Occipital lobe (tissue), 2 donors: ENCODE measurements around the gene ARGLU1. TPM values are rescaled to one million over a fixed set of nuclear protein-coding genes. Genes with fewer than 3 reads are reported as not detected.

Experiments used
- DNase-seq: peaks from one replicate; lab custom pipeline; 2025; lab: John Stamatoyannopoulos, UW
- total RNA-seq: library from RNA; depleted of rRNA; stranded (reverse); fragments of >200 nt; gene quantifications from one replicate; pipeline ENCODE4 v1.2.3, GENCODE V29; 2014

ARGLU1 gene
- total RNA-seq, 1 donor from 2014 or later = 160 TPM

DNA sequence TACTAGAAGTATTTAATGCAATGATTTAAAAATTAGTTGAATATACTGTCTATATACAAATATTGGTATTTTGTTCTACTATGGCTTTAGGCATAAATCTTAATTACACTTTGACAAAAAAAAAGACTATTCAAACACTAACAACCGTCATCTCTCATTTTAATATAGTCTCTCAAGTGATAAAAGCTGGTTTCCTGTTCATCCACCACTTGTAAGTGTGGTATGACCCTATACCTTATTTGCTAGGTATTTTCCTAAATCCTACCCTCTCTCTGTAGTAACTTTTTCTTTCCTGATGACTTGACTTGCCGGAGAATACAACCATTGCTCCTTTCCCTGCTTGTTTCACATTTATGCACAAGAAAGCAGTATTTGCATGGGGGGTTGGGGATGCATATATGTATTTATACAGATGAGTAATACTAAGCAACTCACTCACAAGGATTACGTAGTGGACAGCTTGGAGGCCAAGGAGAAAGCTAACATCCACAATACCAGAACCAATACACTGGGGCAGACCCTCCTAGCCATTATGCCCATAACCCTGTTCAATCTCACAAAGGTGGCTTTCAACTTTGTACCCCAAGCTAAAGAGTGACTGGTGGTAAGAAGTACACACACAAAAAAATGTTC, 19.8 kb downstream of the ARGLU1 start:
- DNase-seq = no peak

GRCh38 chr13:106541826-106542225, 26.1 kb downstream of the ARGLU1 start:
- no peak for DNase-seq

DNA sequence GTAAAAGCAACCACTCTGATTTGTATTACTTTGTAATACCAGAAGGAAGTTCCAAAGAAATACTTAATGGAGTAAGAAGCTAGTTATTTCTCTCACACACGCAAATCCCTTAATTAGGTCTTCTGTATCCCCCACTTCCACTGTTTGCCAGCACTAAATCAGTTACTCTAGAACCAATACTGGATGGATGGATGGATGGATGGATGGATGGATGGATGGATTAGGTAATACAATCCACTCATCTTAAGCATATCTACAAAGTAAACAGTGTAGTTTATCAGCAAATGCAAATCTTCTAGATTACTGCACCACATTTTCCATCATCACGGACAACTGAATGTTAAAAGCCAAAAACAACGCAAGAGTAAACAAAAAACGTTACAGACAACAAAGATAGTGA, 27.3 kb downstream of the ARGLU1 start:
- DNase-seq = no peak

- DNase-seq = no peak
These were observed 30.4 kb downstream of the ARGLU1 start for GRCh38 chr13:106537521-106537920.

- peak; percentile 82 for DNase-seq
These were observed 31.5 kb downstream of the ARGLU1 start for GRCh38 chr13:106536244-106537034.

DNA sequence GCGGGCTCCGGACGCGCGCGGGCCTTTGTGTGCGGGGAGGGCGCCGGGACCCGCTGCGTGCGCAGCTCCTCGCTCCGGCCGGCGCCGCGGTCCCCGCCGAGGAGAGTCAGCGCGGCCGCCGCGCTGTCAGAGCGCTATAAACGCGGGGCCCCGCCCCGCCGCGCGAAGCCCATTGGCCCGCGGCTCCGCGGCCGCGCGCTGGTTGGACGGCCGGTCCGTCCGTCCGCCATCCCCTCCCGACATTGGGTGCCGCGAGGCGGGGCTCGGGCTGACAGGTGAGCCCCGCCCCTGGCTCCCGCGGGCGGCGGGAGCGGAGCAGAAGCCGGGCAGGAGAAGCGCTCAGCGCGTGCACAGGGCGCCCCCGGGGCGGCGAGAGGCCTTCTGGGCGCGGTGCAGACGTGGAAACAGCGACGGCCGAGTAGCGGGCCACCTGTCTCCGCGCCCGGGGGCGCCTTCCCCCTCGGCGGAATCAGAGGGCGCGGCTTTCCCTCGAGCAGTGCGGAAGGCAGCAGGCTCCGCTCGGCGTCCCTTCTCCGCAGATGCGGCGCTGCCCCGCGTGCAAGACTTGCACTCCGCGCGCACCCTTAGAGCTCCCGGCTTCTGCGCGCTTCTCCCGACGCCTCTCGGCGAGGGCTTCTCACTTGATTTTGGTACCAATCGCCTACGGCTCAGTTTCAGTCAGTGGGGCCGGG, 32.2 kb downstream of the ARGLU1 start, which contains the start of gene EFNB2:
Gene EFNB2, minus strand, starts transcription at position 111 of the 692 bp plus-strand sequence. CDS start 698 bp downstream, outside the sequence.
- DNase-seq = peak; percentile 89

GRCh38 chr13:106534639-106535551, 33.0 kb downstream of the ARGLU1 start:
- DNase-seq = no peak

GRCh38 chr13:106533943-106534638, 33.8 kb downstream of the ARGLU1 start:
- DNase-seq = no peak

- peak; percentile 73 for DNase-seq
These were observed 34.6 kb downstream of the ARGLU1 start for GRCh38 chr13:106533101-106533942.

GRCh38 chr13:106532111-106532929, 35.6 kb downstream of the ARGLU1 start:
- DNase-seq = no peak

- DNase-seq = no peak
These were observed 36.9 kb downstream of the ARGLU1 start for GRCh38 chr13:106530980-106531481.

- DNase-seq = no peak
These were observed 37.6 kb downstream of the ARGLU1 start for GRCh38 chr13:106530171-106530851.

DNA sequence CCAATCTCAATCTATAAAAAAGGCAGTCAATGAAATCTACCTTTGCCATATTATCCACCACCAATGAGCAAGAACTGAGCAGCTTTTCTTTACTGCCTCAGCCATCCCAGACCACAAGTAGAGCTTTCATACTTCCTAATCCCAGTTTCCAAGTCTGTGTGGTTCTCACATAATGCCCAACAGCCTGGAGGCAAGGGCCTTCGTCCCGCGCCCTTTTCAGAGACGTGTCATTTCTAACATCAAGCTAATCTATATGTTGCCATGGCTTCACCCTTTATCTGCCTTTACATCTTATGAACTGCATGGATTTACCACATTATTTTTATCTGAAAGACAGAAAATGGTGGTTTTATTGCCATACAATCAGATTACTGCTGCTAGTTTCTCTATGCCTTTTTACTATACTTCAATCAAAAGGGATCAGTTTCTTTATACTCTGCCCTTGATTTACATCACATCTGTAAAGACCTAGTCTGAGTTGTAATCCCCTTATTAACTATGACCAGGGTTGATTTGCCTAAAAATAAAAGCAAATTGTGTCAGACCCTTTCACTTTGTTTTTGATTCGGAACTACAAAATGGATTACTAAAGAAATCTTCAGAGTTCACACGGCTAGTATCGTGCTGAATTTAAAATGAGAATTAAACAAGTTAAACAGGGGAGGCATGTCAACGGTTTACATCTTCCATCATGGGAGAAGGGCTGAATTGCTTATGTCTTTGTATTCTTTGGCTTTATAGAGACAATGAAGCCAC, 38.3 kb downstream of the ARGLU1 start:
- DNase-seq = no peak

GRCh38 chr13:106528718-106529414, 39.1 kb downstream of the ARGLU1 start:
- no peak for DNase-seq

DNA sequence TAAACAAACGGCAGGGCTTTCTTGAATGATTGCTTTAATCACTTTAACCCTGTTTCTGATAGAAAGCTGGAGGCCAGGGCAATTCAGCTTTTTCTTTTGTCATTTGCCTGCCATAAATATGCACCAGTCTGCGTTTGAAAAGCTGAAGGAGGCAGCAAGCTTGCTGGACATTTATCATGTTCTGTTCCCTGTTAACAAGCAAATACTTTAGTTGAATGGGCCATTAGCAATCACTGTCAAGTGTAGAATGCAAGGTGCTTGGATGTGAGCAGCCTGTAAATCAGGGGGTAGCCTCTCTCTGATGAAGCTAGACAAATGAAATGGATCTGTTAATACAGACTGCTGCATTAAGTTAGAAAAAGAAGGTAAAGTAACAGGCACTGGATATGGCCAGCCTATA, 40.1 kb downstream of the ARGLU1 start:
- DNase-seq = no peak

DNA sequence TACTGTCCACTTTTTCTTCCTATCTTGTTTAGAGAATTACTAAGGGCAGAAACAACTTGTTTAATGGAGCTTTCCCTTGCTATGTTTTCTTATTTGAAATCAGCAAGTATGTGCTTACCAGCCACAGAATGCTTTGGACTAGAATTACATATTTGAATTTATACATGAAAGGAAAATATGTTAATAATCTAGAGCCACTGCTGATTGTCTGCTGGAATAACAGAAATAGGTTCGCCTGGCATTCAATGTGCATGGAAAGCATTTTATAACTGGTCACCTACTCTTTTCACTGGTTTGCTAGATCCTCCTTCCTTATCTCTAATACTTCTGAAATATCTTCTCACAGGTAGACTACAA, 40.5 kb downstream of the ARGLU1 start:
- DNase-seq = no peak
